ENCODE measurements around the gene SCLT1. TPM values are rescaled to one million over a fixed set of nuclear protein-coding genes. Genes with fewer than 3 reads are reported as not detected.
"Not testable (repeated sequence)": the region's sequence is repeated elsewhere in the genome, so short reads cannot be mapped to it uniquely, and the experiment has no call there.

The SCLT1 gene
- total and polyA plus RNA-seq, 2 experiments from 2014 or later = 5.7 to 13.9 TPM

GRCh38 chr4:129129143-129129542 lies 35.8 kb upstream of the SCLT1 start:
- DNase-seq (ENCODE audit: low read depth in 1 of 2, low spot score in 1 of 2) = no peak

GRCh38 chr4:129126614-129127013 lies 33.3 kb upstream of the SCLT1 start:
- DNase-seq (ENCODE audit: low read depth in 1 of 2, low spot score in 1 of 2) = not testable (repeated sequence)

More at GRCh38 chr4:129129143-129129542, 35.8 kb upstream of the SCLT1 start:
- no peaks in the 10 kb centered on the region for H3K9me3 ChIP-seq (ENCODE audit: low read depth)
- H3K27ac ChIP-seq = no peak overlapping the region
- H3K4me1 ChIP-seq (ENCODE audit: low read depth) = no peaks in the 10 kb centered on the region
- H3K4me3 ChIP-seq = no peak overlapping the region
- H3K27me3 ChIP-seq = no peaks in the 10 kb centered on the region
- H3K36me3 ChIP-seq = no peaks in the 10 kb centered on the region
- TF ChIP-seq CTCF (IDR thresholded peaks at IDR 0.05; ENCODE audit: low read depth, low read length) = no peak

GRCh38 chr4:129117705-129118104 lies 24.4 kb upstream of the SCLT1 start:
- no peak overlapping the region for H3K4me3 ChIP-seq
- no peak overlapping the region for H3K27ac ChIP-seq
- H3K36me3 ChIP-seq = no peaks in the 10 kb centered on the region
- H3K4me1 ChIP-seq (ENCODE audit: low read depth) = no peaks in the 10 kb centered on the region
- H3K27me3 ChIP-seq = no peaks in the 10 kb centered on the region
- no peak for DNase-seq (ENCODE audit: low read depth in 1 of 2, low spot score in 1 of 2)
- TF ChIP-seq CTCF (IDR thresholded peaks at IDR 0.05; ENCODE audit: low read depth, low read length) = no peak
- H3K9me3 ChIP-seq (ENCODE audit: low read depth) = no peaks in the 10 kb centered on the region

More at GRCh38 chr4:129126614-129127013, 33.3 kb upstream of the SCLT1 start:
- not testable (repeated sequence) for H3K4me3 ChIP-seq; H3K27ac ChIP-seq; H3K27me3 ChIP-seq; H3K4me1 ChIP-seq (ENCODE audit: low read depth); H3K9me3 ChIP-seq (ENCODE audit: low read depth); H3K36me3 ChIP-seq

GRCh38 chr4:129113919-129114318 lies 20.6 kb upstream of the SCLT1 start:
- Histone ChIP-seq H3K4me3 (no peak overlapping the region), H3K27ac (no peak overlapping the region), H3K9me3 (ENCODE audit: low read depth) (no peaks in the 10 kb centered on the region), H3K36me3 (no peaks in the 10 kb centered on the region), H3K27me3 (no peaks in the 10 kb centered on the region), H3K4me1 (ENCODE audit: low read depth) (no peaks in the 10 kb centered on the region)
- no peak for TF ChIP-seq CTCF (IDR thresholded peaks at IDR 0.05; ENCODE audit: low read depth, low read length)
- DNase-seq (ENCODE audit: low read depth in 1 of 2, low spot score in 1 of 2) = no peak

- Histone ChIP-seq H3K27me3 (no peaks in the 10 kb centered on the region), H3K9me3 (ENCODE audit: low read depth) (no peaks in the 10 kb centered on the region), H3K4me3 (no peak overlapping the region), H3K27ac (no peak overlapping the region), H3K36me3 (no peaks in the 10 kb centered on the region), H3K4me1 (ENCODE audit: low read depth) (no peaks in the 10 kb centered on the region)
- no peak for DNase-seq (ENCODE audit: low read depth in 1 of 2, low spot score in 1 of 2)
- TF ChIP-seq CTCF (IDR thresholded peaks at IDR 0.05; ENCODE audit: low read depth, low read length) = no peak
Measured at GRCh38 chr4:129113434-129113833, 20.1 kb upstream of the SCLT1 start.

- Histone ChIP-seq H3K4me3 (no peak overlapping the region), H3K9me3 (ENCODE audit: low read depth) (no peaks in the 10 kb centered on the region), H3K27me3 (no peaks in the 10 kb centered on the region), H3K4me1 (ENCODE audit: low read depth) (no peaks in the 10 kb centered on the region), H3K36me3 (no peaks in the 10 kb centered on the region), H3K27ac (no peak overlapping the region)
- no peak for TF ChIP-seq CTCF (IDR thresholded peaks at IDR 0.05; ENCODE audit: low read depth, low read length)
- DNase-seq (ENCODE audit: low read depth in 1 of 2, low spot score in 1 of 2) = no peak
Measured at GRCh38 chr4:129111919-129112318, 18.6 kb upstream of the SCLT1 start.

Data from cardiac muscle cell (in vitro differentiated cells and primary cell).